H9 (cell line): ENCODE data around the gene LRRFIP1. TPM values are rescaled to one million over a fixed set of nuclear protein-coding genes. Genes with fewer than 3 reads are reported as not detected.

Experiments used
- DNase-seq: peaks from one replicate; pipeline ENCODE4 v3.0.0-alpha.2; 2017
- H2AFZ ChIP-seq: one replicate; pipeline ENCODE4 v1.6.1; 2013; ENCODE audit warnings: mild to moderate bottlenecking, low read length, control low read depth, moderate library complexity
- H2AK5ac ChIP-seq: 2 replicates; pipeline ENCODE4 v1.6.1; 2013; ENCODE audit warnings: low read length, control low read depth, mixed read lengths; ENCODE audit not compliant: insufficient read length
- H2BK120ac ChIP-seq: one replicate; pipeline ENCODE4 v1.6.1; 2013; ENCODE audit warnings: low read depth, mild to moderate bottlenecking, low read length, control low read depth, inconsistent platforms; ENCODE audit not compliant: poor library complexity, severe bottlenecking
- H2BK12ac ChIP-seq: 2 replicates; pipeline ENCODE4 v1.6.1; 2013; ENCODE audit warnings: low read length, control low read depth, mixed read lengths, low read depth; ENCODE audit not compliant: insufficient read length
- H2BK15ac ChIP-seq: 2 replicates; pipeline ENCODE4 v1.6.1; 2013; ENCODE audit warnings: low read depth, low read length, control low read depth
- H2BK20ac ChIP-seq: one replicate; pipeline ENCODE4 v1.6.1; 2013; ENCODE audit warnings: low read depth, mild to moderate bottlenecking, low read length, control low read depth, inconsistent platforms; ENCODE audit not compliant: poor library complexity, severe bottlenecking
- H2BK5ac ChIP-seq: 2 replicates; pipeline ENCODE4 v1.6.1; 2013; ENCODE audit warnings: low read length, control low read depth, mixed read lengths; ENCODE audit not compliant: insufficient read length
- H3K14ac ChIP-seq: 2 replicates; pipeline ENCODE4 v1.6.1; 2013; ENCODE audit warnings: low read length, control low read depth; ENCODE audit not compliant: insufficient read depth
- H3K18ac ChIP-seq: 2 replicates; pipeline ENCODE4 v1.6.1; 2013; ENCODE audit warnings: low read depth, mild to moderate bottlenecking, mixed read lengths, low read length, control low read depth; ENCODE audit not compliant: insufficient read length
- H3K23ac ChIP-seq: 2 replicates; pipeline ENCODE4 v1.6.1; 2013; ENCODE audit warnings: low read length, control low read depth, mixed read lengths, low read depth; ENCODE audit not compliant: insufficient read length
- H3K23me2 ChIP-seq: 2 replicates; pipeline ENCODE4 v1.6.1; 2013; ENCODE audit warnings: low read depth, mild to moderate bottlenecking, mixed read lengths, low read length, control low read depth; ENCODE audit not compliant: insufficient read length, poor library complexity, severe bottlenecking
- H3K27ac ChIP-seq: 2 replicates; pipeline ENCODE4 v1.5.1; 2013; ENCODE audit warnings: low read length, control low read depth, mixed read lengths, low read depth; ENCODE audit not compliant: insufficient read length
- H3K27me3 ChIP-seq: 2 replicates; pipeline ENCODE4 v1.6.1; 2013; ENCODE audit warnings: low read length, control low read depth, inconsistent platforms; ENCODE audit not compliant: insufficient read depth
- H3K4ac ChIP-seq: 2 replicates; pipeline ENCODE4 v1.6.1; 2013; ENCODE audit warnings: low read depth, mild to moderate bottlenecking, control low read depth, inconsistent platforms, low read length, moderate library complexity
- H3K4me1 ChIP-seq: 2 replicates; pipeline ENCODE4 v1.6.1; 2013; ENCODE audit warnings: low read length, control low read depth, inconsistent platforms; ENCODE audit not compliant: insufficient read depth
- H3K4me2 ChIP-seq: 2 replicates; pipeline ENCODE4 v1.6.1; 2013; ENCODE audit warnings: low read length, control low read depth, mixed read lengths; ENCODE audit not compliant: insufficient read length, insufficient read depth
- H3K56ac ChIP-seq: 2 replicates; pipeline ENCODE4 v1.6.1; 2013; ENCODE audit warnings: low read depth, mild to moderate bottlenecking, mixed read lengths, low read length, control low read depth; ENCODE audit not compliant: insufficient read length
- H3K79me1 ChIP-seq: 2 replicates; pipeline ENCODE4 v1.6.1; 2013; ENCODE audit warnings: low read depth, mild to moderate bottlenecking, moderate library complexity, low read length, control low read depth, inconsistent platforms; ENCODE audit not compliant: insufficient read depth, poor library complexity, severe bottlenecking
- H3K79me2 ChIP-seq: 2 replicates; pipeline ENCODE4 v1.6.1; 2013; ENCODE audit warnings: low read length, control low read depth, inconsistent platforms; ENCODE audit not compliant: insufficient read depth
- H3K9ac ChIP-seq: 2 replicates; pipeline ENCODE4 v1.6.1; 2013; ENCODE audit warnings: low read length, control low read depth, mixed read lengths; ENCODE audit not compliant: insufficient read length; ENCODE audit errors: extremely low read depth
- H3K9me3 ChIP-seq: one replicate; pipeline ENCODE4 v1.6.1; 2013; ENCODE audit warnings: low read depth, low read length, inconsistent platforms; ENCODE audit not compliant: control insufficient read depth
- H3T11ph ChIP-seq: one replicate; pipeline ENCODE4 v1.6.1; 2013; ENCODE audit warnings: mild to moderate bottlenecking, low read length, control low read depth, inconsistent platforms
- H4K20me1 ChIP-seq: one replicate; pipeline ENCODE4 v1.6.1; 2013; ENCODE audit not compliant: control insufficient read depth, insufficient read length, insufficient read depth
- H4K5ac ChIP-seq: 2 replicates; pipeline ENCODE4 v1.6.1; 2013; ENCODE audit warnings: low read depth, mild to moderate bottlenecking, mixed read lengths, low read length, control low read depth; ENCODE audit not compliant: insufficient read length
- H4K8ac ChIP-seq: replicated peaks from 2 replicates; pipeline ENCODE4 v1.6.1; 2013; ENCODE audit warnings: low read length, control low read depth, mixed read lengths, low read depth; ENCODE audit not compliant: insufficient read length
- H4K91ac ChIP-seq: 2 replicates; pipeline ENCODE4 v1.6.1; 2013; ENCODE audit warnings: low read depth, mild to moderate bottlenecking, moderate library complexity, mixed read lengths, low read length, control low read depth; ENCODE audit not compliant: insufficient read length
- H3K27ac Mint-ChIP-seq, 3 experiments: 2 replicates in 2 of 3; 3 replicates in 1 of 3; pipeline ENCODE4 v1.8.0; 2020 to 2021; ENCODE audit warnings: mixed read lengths in 3 of 3, mild to moderate bottlenecking in 1 of 3, moderate library complexity in 1 of 3
- H3K27me3 Mint-ChIP-seq: 2 replicates; pipeline ENCODE4 v1.8.0; 2021; ENCODE audit warnings: low read depth, mild to moderate bottlenecking, moderate library complexity, mixed read lengths
- H3K36me3 Mint-ChIP-seq, 3 experiments: 2 replicates in 2 of 3; 3 replicates in 1 of 3; pipeline ENCODE4 v1.8.0; 2020 to 2021; ENCODE audit warnings: low read depth in 3 of 3, mixed read lengths in 3 of 3; ENCODE audit not compliant: insufficient read depth in 1 of 3
- H3K4me1 Mint-ChIP-seq, 2 experiments: 2 replicates each; pipeline ENCODE4 v1.8.0; 2020; ENCODE audit warnings: mixed read lengths in 2 of 2
- H3K4me3 Mint-ChIP-seq, 2 experiments: 2 replicates in 1 of 2; 3 replicates in 1 of 2; pipeline ENCODE4 v1.8.0; 2020 to 2021; ENCODE audit warnings: mild to moderate bottlenecking in 2 of 2, mixed read lengths in 2 of 2, moderate library complexity in 1 of 2
- H3K9me3 Mint-ChIP-seq, 2 experiments: 2 replicates in 1 of 2; 3 replicates in 1 of 2; pipeline ENCODE4 v1.8.0; 2020; ENCODE audit warnings: mild to moderate bottlenecking in 2 of 2, mixed read lengths in 2 of 2, moderate library complexity in 1 of 2
- WGBS: extraction: QIAGEN DNeasy Blood & Tissue Kit; methylation state at CpG from one replicate; pipeline ENCODE4 v1.1.7; 2013; ENCODE audit warnings: missing lambda C conversion rate, low lambda C conversion rate, mixed read lengths; ENCODE audit not compliant: insufficient read length; ENCODE audit errors: extremely low coverage; 5-methylcytosine and 5-hydroxymethylcytosine counted together
- total RNA-seq: library from RNA; stranded (reverse); gene quantifications from 2 replicates; pipeline ENCODE4 v1.2.1, GENCODE V29; 2021
- TF ChIP-seq, protein P1 (sequence below): fragments of 200-600 bp; sonication (generic); conservative IDR thresholded peaks from 3 replicates; pipeline ENCODE4 v1.8.0; 2021; ENCODE audit warnings: antibody characterized with exemption, mild to moderate bottlenecking

LRRFIP1 gene
- total RNA-seq, 1 experiment from 2014 or later, result 38.5 TPM

DNA sequence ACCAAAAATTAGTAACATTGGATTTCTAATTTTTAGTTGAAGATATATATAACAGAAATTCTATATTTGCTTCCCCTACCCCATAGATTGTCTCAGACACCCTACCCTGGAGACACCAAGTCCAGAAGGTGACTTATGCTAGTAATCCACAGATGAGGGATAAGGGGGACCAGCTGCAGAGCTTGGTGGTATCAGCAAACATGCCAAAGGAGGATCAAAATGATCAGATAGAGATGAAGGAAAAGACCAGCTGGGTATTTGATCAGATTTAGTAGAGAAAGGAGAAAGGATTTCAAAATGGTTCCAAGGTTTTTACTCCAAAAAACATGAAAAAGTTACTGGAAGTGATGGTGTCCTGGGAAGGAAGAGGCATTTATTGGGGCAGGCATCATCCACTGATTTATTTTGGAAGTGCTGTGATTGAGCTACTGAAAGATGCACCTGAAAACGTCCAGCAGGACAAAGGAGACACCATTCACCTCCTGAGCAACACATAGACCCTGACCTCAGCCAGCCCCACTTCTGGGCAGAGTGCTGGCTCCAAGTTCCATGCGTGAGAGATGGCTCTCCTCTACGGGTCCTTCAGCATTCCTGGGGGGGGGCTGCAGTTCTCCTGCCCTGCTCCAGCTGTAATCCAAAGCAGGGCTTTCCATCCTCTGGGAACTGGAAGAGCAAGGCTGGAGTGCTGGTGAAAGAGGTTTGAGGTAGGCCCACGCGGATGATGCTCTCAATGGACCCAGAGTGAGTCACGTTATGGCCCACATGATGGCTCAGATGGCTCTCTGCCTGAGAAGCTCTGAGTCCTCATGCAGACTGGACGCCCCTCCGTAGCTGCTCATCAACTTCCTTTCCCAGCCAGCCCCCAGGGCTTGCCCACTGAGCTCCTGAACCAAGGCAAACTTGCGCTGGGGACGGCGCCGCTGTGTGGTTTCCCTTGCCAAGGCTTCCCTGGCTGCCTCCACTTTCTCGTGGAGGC, 3.7 kb upstream of the LRRFIP1 start:
- DNase-seq, result peak; percentile 18
- H3K79me1 ChIP-seq, result no peaks in the 10 kb centered on the region
- no CpG with 5 or more reads among the region's 13 CpGs for WGBS

More for the DNA sequence above, 3.7 kb upstream of the LRRFIP1 start:
- Histone ChIP-seq H3K27me3 (peaks cover 3% of the 10 kb centered on the region; the same call in 1 of the 2 replicates), H4K8ac (no peak overlapping the region), H3K9me3 (no peaks in the 10 kb centered on the region), H2BK15ac (no peak overlapping the region), H4K5ac (no peak overlapping the region), H2AK5ac (no peak overlapping the region), H2AFZ (no peak overlapping the region), H3K18ac (no peak overlapping the region), H3K23me2 (peaks cover 3% of the 10 kb centered on the region), H4K20me1 (no peaks in the 10 kb centered on the region), H3K4ac (no peak overlapping the region), H3K23ac (no peak overlapping the region), H3K56ac (no peak overlapping the region), H3K9ac (no peak overlapping the region), H3K14ac (no peak overlapping the region), H3K27ac (no peak overlapping the region), H2BK12ac (no peak overlapping the region), H2BK20ac (no peak overlapping the region), H3K79me2 (no peaks in the 10 kb centered on the region), H4K91ac (no peak overlapping the region), H2BK5ac (no peak overlapping the region), H3K4me1 (peaks cover 4% of the 10 kb centered on the region; the same call in 1 of the 2 replicates), H3T11ph (no peak overlapping the region), H2BK120ac (no peak overlapping the region), H3K4me2 (no peak overlapping the region)
- no peak overlapping the region; a peak in 1 of 5 replicates for H3K4me3 Mint-ChIP-seq
- H3K36me3 Mint-ChIP-seq, result peaks cover 0 to 4% (median under 1%) of the 10 kb centered on the region in 3 experiments; a peak in 3 of 7 replicates
- H3K27ac Mint-ChIP-seq, result no peak overlapping the region
- H3K27me3 Mint-ChIP-seq, result peaks cover 40% of the 10 kb centered on the region
- H3K4me1 Mint-ChIP-seq, result peaks cover 14 to 20% of the 10 kb centered on the region in 2 experiments
- TF ChIP-seq, protein P1, sequence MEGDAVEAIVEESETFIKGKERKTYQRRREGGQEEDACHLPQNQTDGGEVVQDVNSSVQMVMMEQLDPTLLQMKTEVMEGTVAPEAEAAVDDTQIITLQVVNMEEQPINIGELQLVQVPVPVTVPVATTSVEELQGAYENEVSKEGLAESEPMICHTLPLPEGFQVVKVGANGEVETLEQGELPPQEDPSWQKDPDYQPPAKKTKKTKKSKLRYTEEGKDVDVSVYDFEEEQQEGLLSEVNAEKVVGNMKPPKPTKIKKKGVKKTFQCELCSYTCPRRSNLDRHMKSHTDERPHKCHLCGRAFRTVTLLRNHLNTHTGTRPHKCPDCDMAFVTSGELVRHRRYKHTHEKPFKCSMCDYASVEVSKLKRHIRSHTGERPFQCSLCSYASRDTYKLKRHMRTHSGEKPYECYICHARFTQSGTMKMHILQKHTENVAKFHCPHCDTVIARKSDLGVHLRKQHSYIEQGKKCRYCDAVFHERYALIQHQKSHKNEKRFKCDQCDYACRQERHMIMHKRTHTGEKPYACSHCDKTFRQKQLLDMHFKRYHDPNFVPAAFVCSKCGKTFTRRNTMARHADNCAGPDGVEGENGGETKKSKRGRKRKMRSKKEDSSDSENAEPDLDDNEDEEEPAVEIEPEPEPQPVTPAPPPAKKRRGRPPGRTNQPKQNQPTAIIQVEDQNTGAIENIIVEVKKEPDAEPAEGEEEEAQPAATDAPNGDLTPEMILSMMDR, result no peak
- peaks cover 0 to 3% of the 10 kb centered on the region in 2 experiments; a peak in 2 of 5 replicates for H3K9me3 Mint-ChIP-seq
